NCI-H146 treated with DMSO at 0.1 percent for 48 hours (cell line): ENCODE data around the gene IL3RA.
A peak's percentile ranks its signal among the peaks of the same experiment; 100 is the strongest.
"Not testable (repeated sequence)": the region's sequence is repeated elsewhere in the genome, so short reads cannot be mapped to it uniquely, and the experiment has no call there.

Experiments used
- DNase-seq: peaks from one replicate; lab custom pipeline; 2025; ENCODE audit not compliant: unreplicated experiment; lab: John Stamatoyannopoulos, UW

Gene IL3RA

DNA sequence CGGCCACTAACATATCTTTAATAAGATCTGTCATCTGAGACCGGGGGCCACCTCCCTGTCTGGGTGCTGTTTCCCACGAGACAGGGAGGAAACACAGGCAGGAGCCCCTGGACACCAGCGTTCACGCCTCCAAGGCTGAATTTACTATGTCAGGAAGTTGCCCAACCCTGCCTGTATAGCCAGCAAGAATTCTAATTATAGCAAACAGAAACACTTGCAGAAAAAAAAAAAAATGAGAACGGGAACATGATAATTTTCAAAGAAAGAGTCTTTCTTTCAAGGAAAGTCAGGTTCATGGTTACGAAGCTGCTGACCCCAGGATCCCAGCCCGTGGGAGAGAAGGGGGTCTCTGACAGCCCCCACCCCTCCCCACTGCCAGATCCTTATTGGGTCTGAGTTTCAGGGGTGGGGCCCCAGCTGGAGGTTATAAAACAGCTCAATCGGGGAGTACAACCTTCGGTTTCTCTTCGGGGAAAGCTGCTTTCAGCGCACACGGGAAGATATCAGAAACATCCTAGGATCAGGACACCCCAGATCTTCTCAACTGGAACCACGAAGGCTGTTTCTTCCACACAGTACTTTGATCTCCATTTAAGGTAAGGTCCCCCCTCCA is at the start of gene IL3RA:
Gene IL3RA (plus strand): TSS at position 455 of the 613 bp plus-strand sequence. CDS start 4,981 bp downstream, outside the sequence.
- DNase-seq: no peak

DNA sequence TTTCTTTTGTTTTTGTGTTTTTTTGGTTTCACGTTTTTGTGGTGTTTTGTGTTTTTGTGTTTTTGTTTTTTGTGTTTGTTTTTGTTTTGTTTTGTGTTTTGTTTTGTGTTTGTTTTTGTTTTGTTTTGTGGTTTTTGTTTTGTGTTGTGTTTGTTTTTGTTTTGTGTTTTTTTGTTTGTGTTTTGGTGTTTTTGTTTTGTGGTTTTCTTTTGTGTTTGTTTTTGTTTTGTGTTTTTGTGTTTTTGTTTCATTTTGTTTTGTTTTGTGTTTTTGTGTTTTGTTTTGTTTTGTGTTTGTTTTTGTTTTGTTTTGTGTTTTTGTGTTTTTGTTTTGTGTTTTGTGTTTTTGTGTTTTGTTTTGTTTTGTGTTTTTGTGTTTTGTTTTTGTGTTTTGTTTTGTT is 47.0 kb upstream of the IL3RA start:
- DNase-seq: no peak

DNA sequence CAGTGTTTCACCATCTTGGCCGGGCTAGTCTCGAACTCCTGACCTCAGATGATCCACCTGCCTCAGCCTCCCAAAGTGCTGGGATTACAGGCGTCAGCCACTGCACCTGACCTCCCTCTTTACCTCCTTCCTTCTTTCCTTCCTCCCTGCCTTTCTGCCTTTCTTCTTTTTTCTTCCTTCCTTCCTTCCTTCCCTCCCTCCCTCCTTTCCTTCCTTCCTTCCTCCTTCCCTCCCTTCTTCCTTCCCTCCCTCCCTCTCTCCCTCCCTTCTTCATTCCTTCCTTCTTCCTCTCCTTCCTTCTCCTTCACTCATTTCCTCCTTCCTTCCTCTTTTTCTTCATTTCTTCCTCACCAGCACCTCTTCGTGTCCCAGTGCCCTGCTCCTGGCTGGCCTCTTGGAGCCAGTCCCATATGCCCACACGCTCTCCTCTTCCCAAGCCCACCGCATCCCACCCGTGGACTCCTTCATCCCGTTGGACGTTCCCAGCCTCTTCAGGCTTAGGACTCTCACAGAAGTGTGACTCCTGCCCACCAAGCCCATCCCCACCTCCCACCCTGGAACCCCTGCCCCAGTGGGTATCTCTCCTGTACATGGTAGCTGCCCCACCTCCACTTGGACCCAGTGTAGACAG is 45.4 kb upstream of the IL3RA start:
- no peak for DNase-seq

DNA sequence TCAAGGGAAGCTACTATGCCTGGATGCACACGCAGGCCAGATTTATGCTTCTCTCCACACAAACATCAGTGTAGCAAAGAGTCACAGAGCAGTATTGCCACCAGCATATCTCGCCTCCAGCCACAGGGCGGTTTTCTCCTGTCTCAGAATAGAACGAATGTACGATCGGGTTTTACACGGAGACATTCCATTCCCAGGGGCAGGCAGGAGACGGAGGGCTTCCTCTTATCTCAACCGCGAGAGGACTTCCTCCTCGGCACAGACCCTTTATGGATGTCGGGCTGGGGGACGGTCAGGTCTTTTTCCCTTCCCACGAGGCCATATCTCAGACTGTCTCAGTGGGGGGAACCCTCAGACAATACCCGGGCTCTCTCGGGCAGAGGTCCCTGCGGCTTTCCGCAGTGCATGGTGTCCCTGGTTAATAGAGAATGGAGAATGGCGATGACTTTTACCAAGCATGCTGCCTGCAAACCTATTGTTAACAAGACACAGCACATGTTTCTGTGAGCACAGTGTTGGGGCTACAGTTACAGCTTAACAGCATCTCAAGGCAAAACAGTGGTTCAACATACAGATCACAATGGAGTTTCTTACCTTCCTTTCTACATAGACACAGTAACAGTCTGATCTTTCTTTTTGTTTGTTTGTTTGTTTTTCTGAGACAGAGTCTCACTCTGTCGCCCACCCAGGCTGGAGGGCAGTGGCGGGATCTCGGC is 43.9 kb upstream of the IL3RA start:
- no peak for DNase-seq

DNA sequence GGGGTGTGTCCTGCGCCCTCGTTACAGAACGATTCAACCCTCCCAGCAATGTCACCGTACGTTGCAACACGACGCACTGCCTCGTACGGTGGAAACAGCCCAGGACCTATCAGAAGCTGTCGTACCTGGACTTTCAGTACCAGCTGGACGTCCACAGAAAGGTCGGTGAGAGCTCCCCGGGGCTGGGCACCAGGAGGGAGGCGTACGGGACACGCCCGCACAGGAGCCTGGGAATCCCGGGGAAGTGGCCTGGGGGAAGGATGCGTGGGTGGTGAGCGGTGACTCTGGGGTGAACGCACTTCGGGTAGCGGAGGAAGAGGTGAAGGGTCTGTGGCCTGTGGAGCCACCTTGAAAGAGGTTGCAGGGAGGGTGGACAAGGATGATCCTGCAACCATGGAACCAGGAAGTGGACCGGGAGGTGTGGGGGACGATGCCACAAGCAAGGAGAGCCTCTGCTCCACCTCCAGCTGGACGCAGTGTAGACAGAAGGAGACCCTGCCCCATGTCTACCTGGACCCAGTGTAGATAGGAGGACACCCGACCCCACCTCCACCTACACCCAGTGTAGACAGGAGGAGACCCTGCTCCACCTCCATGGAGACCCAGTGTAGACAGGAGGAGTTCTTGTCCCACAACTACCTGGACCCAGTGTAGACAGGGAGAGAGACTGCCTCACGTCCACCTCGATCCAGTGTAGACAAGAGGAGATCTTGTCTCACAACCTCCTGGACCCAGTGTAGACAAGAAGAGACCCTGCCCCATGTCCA is 42.1 kb upstream of the IL3RA start:
- no peak for DNase-seq

DNA sequence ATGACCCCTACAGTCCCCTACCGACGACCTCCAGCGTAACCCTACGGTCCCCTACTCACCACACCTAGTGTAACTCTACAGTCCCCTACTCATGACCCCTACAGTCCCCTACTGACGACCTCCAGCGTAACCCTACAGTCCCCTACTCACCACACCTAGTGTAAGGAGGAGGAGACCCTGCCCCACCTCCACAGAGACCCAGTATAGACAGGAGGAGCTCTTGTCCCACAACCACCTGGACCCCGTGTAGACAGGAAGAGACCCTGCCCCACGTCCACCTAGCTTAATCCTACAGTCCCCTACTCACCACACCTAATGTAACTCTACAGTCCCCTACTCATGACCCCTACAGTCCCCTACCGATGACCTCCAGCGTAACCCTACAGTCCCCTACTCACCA is 41.0 kb upstream of the IL3RA start:
- DNase-seq: no peak

DNA sequence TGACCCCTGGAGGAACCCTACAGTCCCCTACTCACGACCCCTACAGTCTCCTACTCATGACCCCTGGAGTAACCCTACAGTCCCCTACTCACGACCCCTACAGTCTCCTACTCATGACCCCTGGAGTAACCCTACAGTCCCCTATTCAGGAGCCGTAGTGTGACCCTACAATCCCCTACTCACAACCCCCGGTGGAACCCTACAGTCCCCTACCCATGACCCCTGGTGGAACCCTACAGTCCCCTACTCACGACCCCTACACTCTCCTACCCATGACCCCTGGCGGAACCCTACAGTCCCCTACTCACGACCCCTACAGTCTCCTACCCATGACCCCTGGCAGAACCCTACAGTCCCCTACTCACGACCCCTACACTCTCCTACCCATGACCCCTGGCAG is 39.0 kb upstream of the IL3RA start:
- DNase-seq: not testable (repeated sequence)

DNA sequence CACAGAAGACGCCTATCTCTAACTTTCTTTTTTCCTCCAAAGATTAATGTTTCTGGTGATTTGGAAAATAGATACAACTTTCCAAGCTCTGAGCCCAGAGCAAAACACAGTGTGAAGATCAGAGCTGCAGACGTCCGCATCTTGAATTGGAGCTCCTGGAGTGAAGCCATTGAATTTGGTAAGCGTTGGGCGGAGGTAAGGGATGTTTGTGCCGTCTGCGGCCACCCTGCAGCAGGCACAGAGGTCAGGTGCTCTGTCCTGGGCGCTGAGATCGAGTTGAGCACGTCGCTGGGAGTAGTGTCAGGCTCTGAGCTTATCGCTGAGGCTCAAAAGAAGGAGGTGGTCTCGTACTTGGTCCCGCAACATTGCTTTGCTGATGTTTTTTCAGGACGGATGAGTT is 36.1 kb upstream of the IL3RA start:
- no peak for DNase-seq

DNA sequence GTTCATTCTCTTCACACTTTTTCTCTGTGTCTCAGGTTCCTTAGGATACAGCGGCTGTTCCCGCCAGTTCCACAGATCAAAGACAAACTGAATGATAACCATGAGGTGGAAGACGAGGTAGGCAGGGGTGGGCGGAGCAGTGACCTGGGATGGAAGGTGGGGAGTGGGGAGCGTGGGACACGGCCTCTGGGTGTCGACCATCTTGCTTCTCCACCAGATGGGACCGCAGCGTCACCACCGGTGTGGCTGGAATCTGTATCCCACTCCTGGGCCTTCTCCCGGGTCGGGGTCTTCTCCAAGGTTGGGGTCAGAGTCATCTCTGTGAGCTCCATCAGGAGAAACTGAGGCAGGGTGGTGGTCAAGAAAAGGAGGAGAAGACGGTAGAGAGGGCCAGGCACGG is 31.2 kb upstream of the IL3RA start:
- DNase-seq: no peak

DNA sequence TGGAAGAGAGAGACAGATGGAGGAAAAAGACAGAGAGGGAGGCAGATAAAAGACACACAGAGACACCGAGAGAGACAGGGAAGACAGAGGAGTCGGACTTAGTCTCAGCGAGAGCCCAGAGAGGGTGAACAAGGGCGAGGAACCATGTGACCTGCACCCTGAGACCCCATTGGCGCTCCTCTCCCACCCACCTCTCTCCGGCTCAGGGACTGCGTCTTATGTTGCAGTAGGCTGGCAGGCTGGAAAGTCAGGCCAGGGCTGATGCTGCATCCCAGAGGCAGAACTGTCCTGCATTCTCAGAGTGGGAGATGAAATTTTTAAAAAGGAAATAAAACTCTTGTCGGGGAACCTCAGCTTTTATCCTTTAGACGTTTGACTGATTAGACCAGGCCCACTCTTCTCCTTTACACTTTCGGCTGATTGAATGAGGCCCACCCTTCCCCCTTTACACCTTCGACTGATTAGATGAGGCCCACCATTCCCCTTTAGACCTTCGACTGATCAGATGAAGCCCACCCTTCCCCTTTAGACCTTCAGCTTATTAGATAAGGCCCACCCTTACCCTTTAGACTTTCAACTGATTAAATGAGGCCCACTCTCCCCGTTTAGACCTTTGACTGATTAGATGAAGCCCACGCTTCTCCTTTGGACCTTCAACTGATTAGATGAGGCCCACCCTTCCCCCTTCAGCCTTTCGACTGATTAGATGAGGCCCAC is 29.5 kb upstream of the IL3RA start:
- DNase-seq: no peak

DNA sequence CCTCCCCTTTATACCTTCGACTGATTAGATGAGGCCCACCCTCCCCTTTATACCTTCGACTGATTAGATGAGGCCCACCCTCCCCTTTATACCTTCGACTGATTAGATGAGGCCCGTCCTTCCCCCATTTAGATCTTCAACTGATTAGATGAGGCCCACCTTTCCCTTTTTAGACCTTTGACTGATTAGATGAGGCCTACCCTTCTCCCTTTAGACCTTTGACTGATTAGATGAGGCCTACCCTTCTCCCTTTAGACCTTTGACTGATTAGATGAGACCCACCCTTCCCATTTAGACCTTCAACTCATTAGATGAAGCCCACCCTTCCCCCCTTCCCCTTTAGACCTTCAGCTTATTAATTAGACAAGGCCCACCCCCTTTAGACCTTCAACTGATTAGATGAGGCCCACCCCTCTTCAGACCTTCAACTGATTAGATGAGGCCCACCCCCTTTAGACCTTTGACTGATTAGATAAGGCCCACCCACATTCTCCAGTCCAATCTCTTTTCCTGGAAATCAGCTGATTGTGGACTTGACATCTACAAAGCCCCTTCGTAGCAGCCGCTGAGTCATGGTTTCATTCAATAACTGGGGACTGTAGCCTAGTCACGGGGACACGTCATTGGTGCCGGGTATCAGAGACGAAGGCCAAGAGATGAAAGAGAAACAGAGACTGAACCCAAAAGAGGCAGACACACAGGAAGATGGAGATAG is 28.8 kb upstream of the IL3RA start:
- DNase-seq: no peak

DNA sequence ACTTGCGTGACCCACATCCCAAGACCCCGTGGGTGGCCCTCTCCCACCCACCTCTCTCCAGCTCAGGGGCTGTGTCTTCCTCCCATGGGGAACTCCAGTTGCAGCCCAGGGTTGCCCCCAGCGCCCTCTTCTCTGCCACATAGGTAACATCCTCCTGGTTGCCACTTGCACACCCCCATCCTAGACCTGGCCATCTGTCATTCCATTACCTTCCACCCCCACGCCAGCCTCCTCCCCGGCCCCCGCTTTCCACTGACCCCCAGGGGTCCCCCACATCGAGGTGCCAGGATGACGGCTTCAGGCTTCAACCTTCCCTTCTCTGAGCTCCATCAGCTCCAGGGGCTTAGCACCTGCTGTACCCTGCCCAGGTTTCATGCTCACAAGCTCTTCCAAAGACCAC is 28.1 kb upstream of the IL3RA start:
- DNase-seq: no peak

DNA sequence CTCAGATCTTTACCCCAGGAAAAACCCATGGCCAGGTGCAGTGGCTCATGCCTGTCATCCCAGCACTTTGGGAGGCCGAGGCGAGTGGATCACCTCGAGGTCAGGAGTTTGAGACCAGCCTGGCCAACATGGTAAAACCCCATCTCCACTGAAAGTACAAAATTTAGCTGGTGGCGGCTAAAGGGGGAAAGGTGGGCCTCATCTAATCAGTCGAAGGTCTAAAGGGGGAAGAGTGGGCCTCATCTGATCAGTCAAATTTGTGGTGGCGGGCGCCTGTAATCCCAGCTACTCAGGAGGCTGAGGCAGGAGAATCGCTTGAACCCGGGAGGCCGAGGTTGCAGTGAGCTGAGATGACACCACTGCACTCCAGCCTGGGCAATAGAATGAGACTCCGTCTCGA is 27.7 kb upstream of the IL3RA start:
- not testable (repeated sequence) for DNase-seq

DNA sequence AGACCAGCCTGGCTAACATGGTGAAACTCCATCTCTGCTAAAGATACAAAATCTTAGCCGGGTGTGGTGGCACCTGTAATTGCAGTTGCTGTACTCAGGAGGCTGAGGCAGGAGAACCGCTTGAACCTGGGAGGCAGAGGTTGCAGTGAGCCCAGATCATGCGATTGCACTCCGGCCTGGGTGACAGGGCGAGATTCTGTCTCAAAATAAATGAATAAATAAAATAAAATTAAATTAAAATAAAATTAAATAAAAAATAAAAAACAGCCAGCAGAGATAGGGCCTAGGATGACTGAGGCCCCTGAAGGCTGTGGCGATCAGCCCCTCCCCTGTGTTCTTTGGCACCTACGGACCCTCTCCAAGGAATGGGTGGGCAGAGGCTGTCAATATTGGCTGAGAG is 22.8 kb upstream of the IL3RA start:
- no peak for DNase-seq

DNA sequence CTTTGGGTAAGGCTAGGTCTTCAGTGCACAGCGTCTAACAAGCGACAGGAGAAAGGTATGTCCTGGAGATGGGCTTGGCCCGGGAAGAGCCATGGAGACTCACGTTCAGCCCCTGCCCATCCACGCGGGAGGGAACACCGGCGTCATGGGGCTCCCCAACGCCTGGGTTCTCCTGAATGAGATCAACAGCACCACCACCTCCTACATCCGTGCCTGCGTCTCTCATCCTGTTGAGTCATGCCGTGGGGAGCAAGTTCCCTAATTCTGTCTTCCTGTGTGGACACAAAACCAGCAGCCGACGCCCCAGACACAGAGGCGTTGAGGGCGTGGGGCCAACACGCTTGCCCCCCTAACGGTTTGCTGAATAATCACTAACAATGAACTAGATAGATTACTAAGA is 20.1 kb upstream of the IL3RA start:
- DNase-seq: no peak

DNA sequence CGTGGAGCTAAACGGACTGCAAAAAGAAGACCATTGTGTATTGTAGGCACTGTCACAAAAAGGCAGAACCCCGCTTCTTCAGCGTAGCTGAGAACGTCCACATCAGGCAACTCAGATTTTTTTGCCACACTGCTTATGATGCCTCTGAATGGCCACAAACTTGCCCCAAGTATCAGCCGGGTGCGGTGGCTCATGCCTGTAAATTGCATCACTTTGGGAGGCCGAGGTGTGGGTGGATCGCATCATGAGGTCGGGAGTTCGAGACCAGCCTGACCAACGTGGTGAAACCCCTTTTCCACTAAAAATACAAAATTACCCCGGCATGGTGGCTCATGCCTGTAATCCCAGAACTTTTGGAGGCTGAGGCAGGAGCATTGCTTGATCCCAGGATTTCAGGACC is 14.9 kb upstream of the IL3RA start:
- no peak for DNase-seq

DNA sequence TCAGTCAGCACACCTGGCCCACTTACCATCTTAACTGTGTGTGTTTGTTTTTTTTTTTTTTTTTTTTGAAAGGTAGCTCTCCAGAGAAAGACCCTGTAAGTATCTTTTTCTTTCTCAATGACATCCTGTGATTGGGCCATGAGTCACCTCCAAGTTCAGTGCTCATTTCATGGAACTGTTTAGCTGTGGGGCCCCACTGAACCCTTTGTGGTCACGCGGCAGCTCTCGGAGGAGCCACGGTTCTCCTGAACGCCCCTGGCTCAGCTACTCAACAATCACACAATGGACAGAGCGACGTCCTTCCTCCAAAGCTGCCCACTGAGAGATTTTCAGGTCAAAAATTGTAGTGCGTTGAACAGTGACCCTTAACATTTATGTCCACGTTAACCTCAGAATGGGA is 14.2 kb upstream of the IL3RA start:
- no peak for DNase-seq

DNA sequence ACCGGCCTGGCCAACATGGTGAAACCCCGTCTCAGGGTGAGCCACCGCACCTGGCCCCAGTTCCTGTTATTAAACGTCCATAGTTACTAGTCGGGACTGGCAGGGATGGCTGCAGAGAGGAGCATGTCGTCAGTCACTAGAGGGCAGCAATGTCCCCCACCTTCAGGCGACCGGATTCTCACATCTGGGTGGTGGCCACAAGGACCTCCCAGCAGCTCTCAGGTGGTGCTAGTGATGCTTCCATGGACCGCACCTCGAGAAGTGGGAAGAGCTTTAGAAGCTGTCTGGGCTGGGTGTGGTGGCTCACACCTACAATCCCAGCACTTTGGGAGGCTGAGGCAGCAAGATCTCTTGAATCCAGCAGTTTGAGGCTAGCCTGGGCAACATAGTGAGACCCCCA is 13.3 kb upstream of the IL3RA start:
- peak; percentile 1 for DNase-seq

DNA sequence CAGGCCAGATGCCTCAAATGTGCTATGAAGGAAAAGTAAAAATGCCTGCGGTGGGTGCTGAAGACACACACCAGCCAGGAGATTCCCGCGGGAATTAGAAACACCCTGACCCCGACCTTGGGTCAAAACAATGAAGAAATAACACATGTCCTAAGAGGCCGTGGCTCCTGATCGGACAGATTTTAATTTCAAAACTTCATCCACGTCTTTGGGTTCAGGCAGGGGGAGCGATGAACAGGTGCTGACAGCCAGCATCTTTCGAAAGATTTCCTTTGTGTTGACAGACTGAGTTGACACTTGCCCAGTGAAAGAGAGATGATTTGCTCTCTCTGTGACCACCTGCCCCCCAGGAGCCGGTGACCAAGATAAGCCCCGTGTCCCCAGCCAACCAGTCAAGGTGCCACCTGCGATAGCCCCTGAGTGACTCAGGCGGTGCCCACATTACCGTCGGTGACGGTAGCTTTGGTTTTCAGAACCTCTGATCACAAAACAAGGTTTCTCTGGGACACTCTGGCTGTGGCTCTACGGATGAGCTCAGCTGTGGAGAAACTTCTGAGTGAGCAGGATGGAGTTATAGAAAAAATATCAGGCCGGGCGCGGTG is 11.0 kb upstream of the IL3RA start:
- DNase-seq: no peak

DNA sequence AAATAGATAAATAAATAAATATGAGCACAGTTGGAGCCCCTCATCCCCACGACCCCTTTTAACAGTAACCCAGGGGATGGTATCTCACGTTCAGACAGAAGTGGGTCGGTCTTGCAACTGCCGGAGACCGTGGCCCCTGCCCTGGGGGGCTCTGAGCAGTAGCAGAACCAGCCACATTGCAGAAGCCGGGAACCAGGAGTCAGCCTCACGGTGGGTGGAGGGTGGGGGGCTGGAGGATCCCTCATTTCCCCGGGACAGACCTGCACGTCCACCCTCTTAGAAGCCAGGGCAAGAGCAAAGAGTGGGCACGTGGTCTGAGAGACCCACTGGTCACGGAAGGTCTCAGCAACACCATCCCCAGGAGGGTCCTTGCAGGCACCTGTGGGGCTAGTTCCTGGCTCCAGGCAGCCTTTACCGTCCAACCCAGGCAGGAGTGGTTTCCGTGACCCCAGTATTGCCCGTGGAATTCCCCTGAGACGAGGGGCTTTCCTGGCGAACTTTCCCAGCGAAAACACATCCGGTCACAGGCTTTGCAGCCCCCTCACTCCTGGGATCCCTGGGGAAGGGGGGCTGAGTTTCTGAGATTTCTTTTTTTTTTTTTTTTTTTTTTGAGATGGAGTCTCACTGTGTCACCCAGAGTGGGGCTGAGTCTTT is 8.8 kb upstream of the IL3RA start:
- DNase-seq: no peak
